ENCODE results near the gene GALNT9. TPM values are rescaled to one million over a fixed set of nuclear protein-coding genes. Genes with fewer than 3 reads are reported as not detected.
A peak's percentile ranks its signal among the peaks of the same experiment; 100 is the strongest.
"Not testable (repeated sequence)": the region's sequence is repeated elsewhere in the genome, so short reads cannot be mapped to it uniquely, and the experiment has no call there.

Gene GALNT9
- total and polyA plus RNA-seq, 8 donors, result 0.17 to 5.0 (median 2.8) TPM; not detected in 1

GRCh38 chr12:132306885-132307191 is 22.6 kb downstream of the GALNT9 start:
- no peak overlapping the region for H3K4me3 ChIP-seq
- ATAC-seq, result no peak
- H3K27me3 ChIP-seq, result peaks cover 0 to 13% of the 10 kb centered on the region in 2 donors
- peaks cover 0 to 13% of the 10 kb centered on the region in 2 donors for H3K9me3 ChIP-seq
- H3K36me3 ChIP-seq, result no peaks in the 10 kb centered on the region
- no peak for TF ChIP-seq CTCF (IDR thresholded peaks at IDR 0.05)
- H3K4me1 ChIP-seq, result no peaks in the 10 kb centered on the region
- no peak for DNase-seq
- no peak overlapping the region for H3K27ac ChIP-seq
- intact Hi-C loops (cut with DNase I), result no loop called here

GRCh38 chr12:132305991-132306884 is 23.2 kb downstream of the GALNT9 start:
- intact Hi-C loops (cut with DNase I), result no loop called here
- no peaks in the 10 kb centered on the region for H3K4me1 ChIP-seq
- no peak overlapping the region for H3K4me3 ChIP-seq
- H3K27ac ChIP-seq, result no peak overlapping the region
- peaks cover 0 to 7% of the 10 kb centered on the region in 2 donors for H3K9me3 ChIP-seq
- H3K27me3 ChIP-seq, result peaks cover 0 to 18% of the 10 kb centered on the region in 2 donors
- no peaks in the 10 kb centered on the region for H3K36me3 ChIP-seq
- TF ChIP-seq CTCF (IDR thresholded peaks at IDR 0.05), result no peak
- DNase-seq, result peak in 1 of 4 donors; percentile 75
- ATAC-seq, result no peak

- Histone ChIP-seq H3K27me3 (peaks cover 0 to 23% of the 10 kb centered on the region in 2 donors), H3K27ac (no peak overlapping the region), H3K4me1 (no peaks in the 10 kb centered on the region), H3K36me3 (no peaks in the 10 kb centered on the region), H3K9me3 (peaks cover 0 to under 1% of the 10 kb centered on the region in 2 donors), H3K4me3 (no peak overlapping the region)
- ATAC-seq, result no peak
- DNase-seq, result peak in 1 of 4 donors; percentile 57
- TF ChIP-seq CTCF (IDR thresholded peaks at IDR 0.05), result no peak
- intact Hi-C loops (cut with DNase I), result no loop called here
Measured at GRCh38 chr12:132305560-132305966, 23.8 kb downstream of the GALNT9 start.

GRCh38 chr12:132304866-132305265 is 24.5 kb downstream of the GALNT9 start:
- H3K27ac ChIP-seq; H3K4me3 ChIP-seq; DNase-seq; H3K36me3 ChIP-seq; H3K4me1 ChIP-seq; intact Hi-C loops (cut with DNase I); H3K9me3 ChIP-seq; ATAC-seq: not testable (repeated sequence)
- H3K27me3 ChIP-seq, result peaks cover 0 to 23% of the 10 kb centered on the region in 2 donors

- H3K36me3 ChIP-seq; H3K4me1 ChIP-seq; intact Hi-C loops (cut with DNase I); H3K27ac ChIP-seq; H3K4me3 ChIP-seq; H3K9me3 ChIP-seq; ATAC-seq: not testable (repeated sequence)
- DNase-seq, result peak in 1 of 4 donors; percentile 9
- H3K27me3 ChIP-seq, result peaks cover 0 to 19% of the 10 kb centered on the region in 2 donors
Measured at GRCh38 chr12:132303853-132304373, 25.5 kb downstream of the GALNT9 start.

Measured in left lung (tissue), 10 donors.